GM23338 (cell line): ENCODE data around the gene NID1.

ENCODE experiments used
- EZH2 ChIP-seq: fragments of 200-600 bp; sonication (generic); IDR thresholded peaks from one replicate; pipeline ENCODE4 v1.8.0; 2017; ENCODE audit warnings: antibody characterized with exemption, mild to moderate bottlenecking, low read depth; ENCODE audit not compliant: unreplicated experiment
- EZH2phosphoT487 ChIP-seq: fragments of 200-600 bp; sonication (generic); IDR thresholded peaks from one replicate; pipeline ENCODE4 v1.8.1; 2018; ENCODE audit warnings: antibody characterized with exemption; ENCODE audit not compliant: unreplicated experiment
- POLR2AphosphoS5 ChIP-seq: IDR thresholded peaks from 2 replicates; pipeline ENCODE4 v1.6.1; 2016; ENCODE audit warnings: antibody characterized with exemption, low read depth
- STAT1 ChIP-seq: IDR thresholded peaks from one replicate; pipeline ENCODE4 v1.6.1; 2016; ENCODE audit warnings: antibody characterized with exemption; ENCODE audit not compliant: unreplicated experiment
- TF ChIP-seq, protein P1 (sequence below), 2 experiments: fragments of 200-600 bp in 1 of 2; sonication (generic) in 1 of 2; conservative IDR thresholded peaks; 2 replicates each; pipeline versions ENCODE4 v1.5.1 to v1.6.1; 2016 to 2017; ENCODE audit warnings: antibody characterized with exemption in 2 of 2, low read depth in 2 of 2, mild to moderate bottlenecking in 2 of 2, moderate library complexity in 1 of 2

DNA sequence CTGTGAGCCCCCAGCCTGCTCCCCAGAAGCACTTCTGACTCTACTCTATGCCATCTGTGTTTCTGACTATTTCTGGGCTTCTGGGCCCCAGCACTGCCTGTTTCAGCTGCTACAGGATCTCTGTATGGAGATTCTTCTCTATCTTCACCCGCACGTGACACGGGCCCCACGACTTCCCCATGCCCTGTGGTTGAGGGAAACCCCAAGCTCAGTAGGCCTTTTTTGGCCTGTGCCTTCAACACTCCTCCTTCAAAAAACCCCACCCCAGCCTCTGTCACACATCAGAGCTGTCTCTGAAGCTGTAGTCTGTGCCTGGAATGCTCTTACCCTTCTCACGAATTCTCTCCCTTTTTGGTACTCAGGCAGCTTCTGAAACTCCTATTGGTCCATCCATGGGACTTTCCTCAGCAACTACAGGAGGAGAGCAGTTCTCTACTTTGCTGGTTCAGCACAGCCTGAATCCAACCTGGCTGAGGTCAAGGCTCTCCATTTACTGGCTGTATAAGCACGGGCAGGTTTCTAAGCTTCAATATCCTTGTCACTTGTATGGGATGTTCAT is 2.0 kb upstream of the NID1 start:
- TF ChIP-seq STAT1 (no peak), POLR2AphosphoS5 (no peak), EZH2 (no peak), EZH2phosphoT487 (no peak)
- TF ChIP-seq, protein P1, sequence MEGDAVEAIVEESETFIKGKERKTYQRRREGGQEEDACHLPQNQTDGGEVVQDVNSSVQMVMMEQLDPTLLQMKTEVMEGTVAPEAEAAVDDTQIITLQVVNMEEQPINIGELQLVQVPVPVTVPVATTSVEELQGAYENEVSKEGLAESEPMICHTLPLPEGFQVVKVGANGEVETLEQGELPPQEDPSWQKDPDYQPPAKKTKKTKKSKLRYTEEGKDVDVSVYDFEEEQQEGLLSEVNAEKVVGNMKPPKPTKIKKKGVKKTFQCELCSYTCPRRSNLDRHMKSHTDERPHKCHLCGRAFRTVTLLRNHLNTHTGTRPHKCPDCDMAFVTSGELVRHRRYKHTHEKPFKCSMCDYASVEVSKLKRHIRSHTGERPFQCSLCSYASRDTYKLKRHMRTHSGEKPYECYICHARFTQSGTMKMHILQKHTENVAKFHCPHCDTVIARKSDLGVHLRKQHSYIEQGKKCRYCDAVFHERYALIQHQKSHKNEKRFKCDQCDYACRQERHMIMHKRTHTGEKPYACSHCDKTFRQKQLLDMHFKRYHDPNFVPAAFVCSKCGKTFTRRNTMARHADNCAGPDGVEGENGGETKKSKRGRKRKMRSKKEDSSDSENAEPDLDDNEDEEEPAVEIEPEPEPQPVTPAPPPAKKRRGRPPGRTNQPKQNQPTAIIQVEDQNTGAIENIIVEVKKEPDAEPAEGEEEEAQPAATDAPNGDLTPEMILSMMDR (conservative IDR thresholded peaks at IDR 0.05; ENCODE audit: low read depth in 2 of 2): no peak
